HCT116 (cell line): ENCODE results near the gene GPC5. TPM values are rescaled to one million over a fixed set of nuclear protein-coding genes. Genes with fewer than 3 reads are reported as not detected.

Experiments used
- ATAC-seq: fragments of 200-7000 bp; cut with Tn5 transposase; 2 replicates; pipeline ENCODE4 v1.9.1; 2020; ENCODE audit warnings: mild to moderate bottlenecking, moderate library complexity
- BruUV-seq: library from RNA; stranded (reverse); fragments of 400-500 nt; replicated peaks from 2 replicates; lab custom pipeline; 2021; lab: Mats Ljungman, UMichigan
- CTCF ChIA-PET: fragments of 300-600 bp; sonication (Branson Sonifier 250); formaldehyde crosslinking; loops from one replicate; lab custom pipeline; 2021; ENCODE audit warnings: antibody characterized with exemption; lab: Charles Lee
- POLR2A ChIA-PET: fragments of 300-600, 350-600 bp; sonication (Branson Sonifier 250); formaldehyde crosslinking; loops from one replicate; lab custom pipeline; 2021; ENCODE audit warnings: antibody characterized with exemption; lab: Charles Lee
- RAD21 ChIA-PET, 2 experiments: fragments of 300-600 bp; sonication (Branson Sonifier 250); formaldehyde crosslinking; loops; one replicate each; lab custom pipeline; 2023; ENCODE audit warnings: low total read pairs in 2 of 2; ENCODE audit not compliant: uncharacterized antibody in 2 of 2, unreplicated experiment in 2 of 2, low non-redundant PET in 1 of 2; lab: Charles Lee
- DNase-seq: peaks from one replicate; pipeline ENCODE4 v3.0.0-alpha.2; 2010; ENCODE audit warnings: low read depth, low spot score
- H2AFZ ChIP-seq: fragments of 200-600 bp; shearing (Covaris generic), sonication (generic); 2 replicates; pipeline ENCODE4 v1.6.1; 2017; ENCODE audit warnings: low read depth, mixed run types, mixed read lengths, antibody characterized with exemption, low read length; ENCODE audit not compliant: poor library complexity, severe bottlenecking
- H3K27ac ChIP-seq: 2 replicates; pipeline ENCODE4 v1.5.1; 2012; ENCODE audit warnings: low read depth, low read length
- H3K27me3 ChIP-seq: fragments of 200-600 bp; sonication (generic); 2 replicates; pipeline ENCODE4 v1.6.1; 2016; ENCODE audit warnings: mixed run types, low read length, mixed read lengths; ENCODE audit not compliant: insufficient read depth
- H3K36me3 ChIP-seq, 2 experiments: fragments of 200-500 bp in 1 of 2; fragments of 200-600 bp in 1 of 2; sonication (Bioruptor generic) in 1 of 2; sonication (generic) in 1 of 2; 2 replicates each; pipeline versions ENCODE4 v1.5.1 to v1.6.1; 2014 to 2016; ENCODE audit warnings: low read length in 2 of 2, inconsistent platforms in 1 of 2, mixed read lengths in 1 of 2, mixed run types in 1 of 2; ENCODE audit not compliant: insufficient read depth in 2 of 2, control insufficient read depth in 1 of 2
- H3K4me1 ChIP-seq, 2 experiments: fragments of 200-600 bp in 1 of 2; sonication (generic) in 1 of 2; 2 replicates each; pipeline versions ENCODE4 v1.5.1 to v1.6.1; 2012 to 2017; ENCODE audit warnings: low read length in 2 of 2, inconsistent platforms in 1 of 2, mild to moderate bottlenecking in 1 of 2, mixed read lengths in 1 of 2, mixed run types in 1 of 2, moderate library complexity in 1 of 2; ENCODE audit not compliant: insufficient read depth in 2 of 2, control insufficient read depth in 1 of 2
- H3K4me2 ChIP-seq: fragments of 200-600 bp; sonication (generic); 2 replicates; pipeline ENCODE4 v1.6.1; 2017; ENCODE audit warnings: mixed run types, low read length, mixed read lengths
- H3K4me3 ChIP-seq, 2 experiments: fragments of 200-600 bp in 1 of 2; sonication (generic) in 1 of 2; replicated peaks in 1 of 2; 2 replicates each; pipeline ENCODE4 v1.5.1; 2011 to 2016; ENCODE audit warnings: low read length in 2 of 2, control low read depth in 1 of 2, low read depth in 1 of 2, mild to moderate bottlenecking in 1 of 2, mixed read lengths in 1 of 2, mixed run types in 1 of 2
- H3K79me2 ChIP-seq: fragments of 200-600 bp; sonication (generic); 2 replicates; pipeline ENCODE4 v1.6.1; 2017; ENCODE audit warnings: mild to moderate bottlenecking, mixed run types, low read length, moderate library complexity, mixed read lengths; ENCODE audit not compliant: insufficient read depth
- H3K9ac ChIP-seq: fragments of 200-600 bp; sonication (generic); 2 replicates; pipeline ENCODE4 v1.6.1; 2016; ENCODE audit warnings: low read length, mixed read lengths
- H3K9me2 ChIP-seq: fragments of 200-600 bp; sonication (generic), shearing (Covaris generic); 2 replicates; pipeline ENCODE4 v1.6.1; 2017; ENCODE audit warnings: mixed run types, mild to moderate bottlenecking, moderate library complexity; ENCODE audit not compliant: insufficient read depth
- H3K9me3 ChIP-seq, 2 experiments: fragments of 200-500 bp in 1 of 2; fragments of 200-600 bp in 1 of 2; sonication (Bioruptor generic) in 1 of 2; sonication (generic) in 1 of 2; 2 replicates each; pipeline ENCODE4 v1.6.1; 2014 to 2017; ENCODE audit warnings: low read length in 2 of 2, mixed read lengths in 2 of 2, inconsistent platforms in 1 of 2, low read depth in 1 of 2, mild to moderate bottlenecking in 1 of 2, mixed run types in 1 of 2, moderate library complexity in 1 of 2; ENCODE audit not compliant: control insufficient read depth in 1 of 2, insufficient read depth in 1 of 2
- H4K20me1 ChIP-seq: fragments of 200-600 bp; sonication (generic), shearing (Covaris generic); 2 replicates; pipeline ENCODE4 v1.6.1; 2017; ENCODE audit warnings: mixed run types, mild to moderate bottlenecking, moderate library complexity; ENCODE audit not compliant: insufficient read depth
- CBX3 ChIP-seq: IDR thresholded peaks from 2 replicates; pipeline ENCODE4 v1.6.1; 2012; ENCODE audit warnings: low read depth
- CEBPB ChIP-seq: IDR thresholded peaks from 2 replicates; pipeline ENCODE4 v1.6.1; 2012; ENCODE audit warnings: low read depth
- CTCF ChIP-seq, 3 experiments: fragments of 200-600 bp in 1 of 3; sonication (generic) in 1 of 3; IDR thresholded peaks in 2 of 3; conservative IDR thresholded peaks in 1 of 3; 2 replicates each; pipeline ENCODE4 v1.5.1; 2012 to 2017; ENCODE audit warnings: low read depth in 2 of 3, low read length in 2 of 3, antibody characterized with exemption in 1 of 3, borderline replicate concordance in 1 of 3, control low read depth in 1 of 3, mild to moderate bottlenecking in 1 of 3, mixed read lengths in 1 of 3, mixed run types in 1 of 3, moderate library complexity in 1 of 3; ENCODE audit not compliant: insufficient read depth in 1 of 3
- EGR1 ChIP-seq: IDR thresholded peaks from 2 replicates; pipeline ENCODE4 v1.6.1; 2012; ENCODE audit warnings: low read depth
- EZH2phosphoT487 ChIP-seq: fragments of 200-600 bp; IDR thresholded peaks from 2 replicates; pipeline ENCODE4 v1.6.1; 2018; ENCODE audit warnings: antibody characterized with exemption, borderline replicate concordance
- YY1 ChIP-seq: IDR thresholded peaks from 2 replicates; pipeline ENCODE4 v1.6.1; 2011; ENCODE audit warnings: low read length, low read depth, moderate library complexity, mild to moderate bottlenecking; ENCODE audit not compliant: insufficient replicate concordance; ENCODE audit errors: extremely low read depth
- ZBTB33 ChIP-seq: IDR thresholded peaks from 2 replicates; pipeline ENCODE4 v1.6.1; 2011; ENCODE audit warnings: mild to moderate bottlenecking, low read length, moderate library complexity; ENCODE audit not compliant: insufficient replicate concordance; ENCODE audit errors: extremely low read depth
- ZFX ChIP-seq: fragments of 450-650 bp; IDR thresholded peaks from 2 replicates; pipeline ENCODE4 v1.6.1; 2017
- intact Hi-C: fragments of 100-400 bp; cut with micrococcal nuclease; formaldehyde crosslinking; loops from 2 replicates; pipeline ENCODE4 v1.10.0; 2022
- total RNA-seq: library from RNA; stranded (reverse); gene quantifications from one replicate; pipeline ENCODE4 v1.2.1, GENCODE V29; 2021; ENCODE audit not compliant: unreplicated experiment

GPC5 gene
- total RNA-seq, 1 experiment from 2014 or later = not detected

GRCh38 chr13:92560883-92561282 is 1162.5 kb downstream of the GPC5 start (continued):
- TF ChIP-seq ZBTB33 = no peak
- TF ChIP-seq YY1 = no peak
- TF ChIP-seq, all 23 proteins: peak for 0

GRCh38 chr13:92564942-92565341 is 1166.5 kb downstream of the GPC5 start:
- ChIA-PET RAD21 (no interaction called here), POLR2A (no interaction called here), CTCF (no interaction called here)
- no peak overlapping the region for H3K9ac ChIP-seq
- no peaks in the 10 kb centered on the region for H3K27me3 ChIP-seq
- BruUV-seq = no TSS peak
- no peak for ATAC-seq
- no peak overlapping the region for H3K4me2 ChIP-seq
- peaks cover 0 to 22% of the 10 kb centered on the region in 2 experiments; a peak in 2 of 4 replicates for H3K9me3 ChIP-seq
- no peaks in the 10 kb centered on the region for H3K79me2 ChIP-seq
- no peaks in the 10 kb centered on the region for H3K9me2 ChIP-seq
- DNase-seq = no peak
- no peak overlapping the region for H3K4me3 ChIP-seq
- no peak overlapping the region for H2AFZ ChIP-seq
- TF ChIP-seq CTCF (IDR thresholded peaks at IDR 0.05 in 2 of 3, conservative IDR thresholded peaks at IDR 0.05 in 1 of 3; ENCODE audit: borderline replicate concordance in 1 of 3, insufficient read depth in 1 of 3, low read depth in 2 of 3, low read length in 2 of 3) (no peak), EGR1 (no peak), CEBPB (no peak), EZH2phosphoT487 (no peak), CBX3 (no peak), ZFX (no peak)
- H4K20me1 ChIP-seq = no peaks in the 10 kb centered on the region
- H3K27ac ChIP-seq = no peak overlapping the region
- no peaks in the 10 kb centered on the region for H3K4me1 ChIP-seq
- intact Hi-C loops = no loop called here
- H3K36me3 ChIP-seq = no peaks in the 10 kb centered on the region
